Measurements from ENCODE around the gene UIMC1.

DNA sequence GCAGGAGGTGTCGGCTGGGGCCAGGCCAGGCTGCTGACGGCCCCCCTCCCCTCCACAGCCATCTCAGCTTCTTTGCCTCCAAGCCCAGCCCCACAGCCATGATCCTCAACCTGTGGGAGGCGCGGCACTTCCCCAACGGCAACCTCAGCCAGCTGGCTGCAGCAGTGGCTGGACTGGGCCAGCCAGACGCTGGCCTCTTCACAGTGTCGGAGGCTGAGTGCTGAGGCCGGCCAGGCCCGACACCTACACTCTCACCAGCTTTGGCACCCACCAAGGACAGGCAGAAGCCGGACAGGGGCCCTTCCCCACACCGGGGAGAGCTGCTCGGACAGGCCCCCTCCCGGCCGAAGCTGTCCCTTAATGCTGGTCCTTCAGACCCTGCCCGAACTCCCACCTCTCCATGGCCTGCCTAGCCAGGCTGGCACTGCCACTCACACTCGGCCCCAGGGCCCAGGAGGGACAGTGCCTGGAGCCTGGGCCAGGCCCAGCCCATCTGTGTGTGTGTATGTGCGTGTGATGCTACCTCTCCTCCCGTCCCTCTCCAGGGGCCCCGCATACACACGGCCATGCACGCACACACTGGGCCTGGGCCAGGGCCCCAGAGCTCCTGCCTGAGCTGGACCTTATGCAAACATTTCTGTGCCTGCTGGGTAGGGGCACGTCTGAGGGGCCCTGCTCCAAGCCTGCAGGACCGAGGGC lies 126.8 kb downstream of the UIMC1 start:
- TF ChIP-seq RAD21 (IDR thresholded peaks at IDR 0.05; ENCODE audit: low read depth) (no peak), TAF1 (IDR thresholded peaks at IDR 0.05; ENCODE audit: low read depth) (no peak), TEAD4 (IDR thresholded peaks at IDR 0.05) (no peak), CEBPB (IDR thresholded peaks at IDR 0.05) (no peak), TCF12 (IDR thresholded peaks at IDR 0.05; ENCODE audit: low read depth) (no peak), CREB1 (IDR thresholded peaks at IDR 0.05; ENCODE audit: low read depth) (no peak)
- TF ChIP-seq, protein P1, sequence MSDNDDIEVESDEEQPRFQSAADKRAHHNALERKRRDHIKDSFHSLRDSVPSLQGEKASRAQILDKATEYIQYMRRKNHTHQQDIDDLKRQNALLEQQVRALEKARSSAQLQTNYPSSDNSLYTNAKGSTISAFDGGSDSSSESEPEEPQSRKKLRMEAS (IDR thresholded peaks at IDR 0.05), result no peak

Data from Ishikawa (cell line).